ENCODE measurements around the gene KCNK15.
"Not testable (repeated sequence)": the region's sequence is repeated elsewhere in the genome, so short reads cannot be mapped to it uniquely, and the experiment has no call there.

Gene KCNK15

GRCh38 chr20:44752099-44752931 lies 6.7 kb downstream of the KCNK15 start:
- DNase-seq (ENCODE audit: low read depth, low spot score), result no peak
- no peak overlapping the region for H3K4me3 ChIP-seq (ENCODE audit: low read length)

GRCh38 chr20:44754554-44754953 lies 8.9 kb downstream of the KCNK15 start:
- no peak for DNase-seq (ENCODE audit: low read depth, low spot score)
- H3K4me3 ChIP-seq (ENCODE audit: low read length), result no peak overlapping the region

- no peak for DNase-seq (ENCODE audit: low read depth, low spot score)
- H3K4me3 ChIP-seq (ENCODE audit: low read length), result no peak overlapping the region
Observed at GRCh38 chr20:44756011-44756688, 10.5 kb downstream of the KCNK15 start.

- no peak overlapping the region for H3K4me3 ChIP-seq (ENCODE audit: low read length)
- no peak for DNase-seq (ENCODE audit: low read depth, low spot score)
Observed at GRCh38 chr20:44756956-44757355, 11.3 kb downstream of the KCNK15 start.

- H3K4me3 ChIP-seq (ENCODE audit: low read length), result no peak overlapping the region
- DNase-seq (ENCODE audit: low read depth, low spot score), result no peak
Observed at GRCh38 chr20:44758247-44759101, 12.8 kb downstream of the KCNK15 start.

GRCh38 chr20:44759595-44759994 lies 13.9 kb downstream of the KCNK15 start:
- H3K4me3 ChIP-seq (ENCODE audit: low read length), result no peak overlapping the region
- DNase-seq (ENCODE audit: low read depth, low spot score), result no peak

GRCh38 chr20:44761423-44761822 lies 15.8 kb downstream of the KCNK15 start:
- no peak for DNase-seq (ENCODE audit: low read depth, low spot score)
- H3K4me3 ChIP-seq (ENCODE audit: low read length), result no peak overlapping the region

- no peak overlapping the region for H3K4me3 ChIP-seq (ENCODE audit: low read length)
- no peak for DNase-seq (ENCODE audit: low read depth, low spot score)
Observed at GRCh38 chr20:44762466-44763140, 16.9 kb downstream of the KCNK15 start.

GRCh38 chr20:44763798-44764197 lies 18.1 kb downstream of the KCNK15 start:
- H3K4me3 ChIP-seq (ENCODE audit: low read length); DNase-seq (ENCODE audit: low read depth, low spot score): not testable (repeated sequence)

GRCh38 chr20:44765091-44765490 lies 19.4 kb downstream of the KCNK15 start:
- no peak for DNase-seq (ENCODE audit: low read depth, low spot score)
- H3K4me3 ChIP-seq (ENCODE audit: low read length), result no peak overlapping the region

GRCh38 chr20:44765701-44766347 lies 20.2 kb downstream of the KCNK15 start:
- DNase-seq (ENCODE audit: low read depth, low spot score), result no peak
- H3K4me3 ChIP-seq (ENCODE audit: low read length), result no peak overlapping the region

GRCh38 chr20:44768256-44768655 lies 22.6 kb downstream of the KCNK15 start:
- H3K4me3 ChIP-seq (ENCODE audit: low read length), result no peak overlapping the region
- DNase-seq (ENCODE audit: low read depth, low spot score), result no peak

GRCh38 chr20:44768854-44769480 lies 23.3 kb downstream of the KCNK15 start:
- no peak overlapping the region for H3K4me3 ChIP-seq (ENCODE audit: low read length)

GRCh38 chr20:44769481-44769863 lies 23.8 kb downstream of the KCNK15 start:
- no peak for DNase-seq (ENCODE audit: low read depth, low spot score)
- no peak overlapping the region for H3K4me3 ChIP-seq (ENCODE audit: low read length)

More at GRCh38 chr20:44768854-44769480, 23.3 kb downstream of the KCNK15 start:
- DNase-seq (ENCODE audit: low read depth, low spot score), result no peak

- DNase-seq (ENCODE audit: low read depth, low spot score), result peak; percentile 15
- H3K4me3 ChIP-seq (ENCODE audit: low read length), result no peak overlapping the region
Observed at GRCh38 chr20:44770484-44771171, 25.0 kb downstream of the KCNK15 start.

- DNase-seq (ENCODE audit: low read depth, low spot score), result no peak
- H3K4me3 ChIP-seq (ENCODE audit: low read length), result no peak overlapping the region
Observed at GRCh38 chr20:44771172-44771535, 25.5 kb downstream of the KCNK15 start.

- DNase-seq (ENCODE audit: low read depth, low spot score), result no peak
- no peak overlapping the region for H3K4me3 ChIP-seq (ENCODE audit: low read length)
Observed at GRCh38 chr20:44772636-44773035, 27.0 kb downstream of the KCNK15 start.

All from Jurkat, Clone E6-1 (cell line).